Testis (tissue), 3 donors: ENCODE results near the gene B3GNT4. TPM values are rescaled to one million over a fixed set of nuclear protein-coding genes. Genes with fewer than 3 reads are reported as not detected.

ENCODE experiments used
- DNase-seq: peaks from one replicate; pipeline ENCODE4 v3.0.0-alpha.2; 2019
- H3K27ac ChIP-seq, 2 donors: fragments of 200-600 bp; sonication (generic); one replicate each; pipeline ENCODE4 v1.5.1; 2019
- H3K27me3 ChIP-seq: fragments of 200-600 bp; sonication (generic); one replicate; pipeline ENCODE4 v1.5.1; 2019
- H3K36me3 ChIP-seq: fragments of 200-600 bp; sonication (generic); one replicate; pipeline ENCODE4 v1.5.1; 2017; ENCODE audit warnings: low read depth; ENCODE audit errors: missing control alignments
- H3K4me1 ChIP-seq: fragments of 200-600 bp; sonication (generic); one replicate; pipeline ENCODE4 v1.5.1; 2019
- H3K4me3 ChIP-seq, 2 donors: fragments of 200-600 bp; sonication (generic); one replicate each; pipeline ENCODE4 v1.5.1; 2017 to 2019
- H3K9me3 ChIP-seq: fragments of 200-600 bp; sonication (generic); one replicate; pipeline ENCODE4 v1.5.1; 2017
- CTCF ChIP-seq, 3 experiments: fragments of 450-650 bp in 2 of 3; fragments of 200-600 bp in 1 of 3; sonication (generic) in 1 of 3; IDR thresholded peaks; one replicate each; pipeline ENCODE4 v1.5.1; 2016 to 2019; ENCODE audit warnings: antibody characterized with exemption in 3 of 3, mild to moderate bottlenecking in 2 of 3, moderate library complexity in 1 of 3
- POLR2A ChIP-seq: fragments of 450-650 bp; IDR thresholded peaks from one replicate; pipeline ENCODE4 v1.6.1; 2017; ENCODE audit warnings: antibody characterized with exemption, mild to moderate bottlenecking, moderate library complexity
- WGBS, 2 donors: methylation state at CpG; one replicate each; pipeline ENCODE4 v1.1.5; 2018; 5-methylcytosine and 5-hydroxymethylcytosine counted together
- intact Hi-C: fragments of 100-400 bp; cut with DNase I; formaldehyde crosslinking; loops from one replicate; pipeline ENCODE4 v1.15.1; 2023; ENCODE audit warnings: low total_unique reads
- polyA plus RNA-seq: library from polyadenylated mRNA; stranded (reverse); fragments of 350-450 nt; fragmentation: Illumina TruSeq; extraction: RNeasy Lipid Tissue Mini Kit (QIAGEN cat#74804); gene quantifications from one replicate; pipeline ENCODE4 v1.2.3, GENCODE V29; 2014; ENCODE audit warnings: low read depth, low replicate concordance; ENCODE audit not compliant: insufficient read depth
- total RNA-seq, 2 donors: library from RNA; depleted of rRNA; stranded (reverse); fragments of >200 nt; gene quantifications; one replicate each; pipeline ENCODE4 v1.2.3, GENCODE V29; 2016

The B3GNT4 gene
- total and polyA plus RNA-seq, 3 donors from 2014 or later, result 2.1 to 5.2 (median 2.2) TPM

- no peaks in the 10 kb centered on the region for H3K4me1 ChIP-seq
- no peak for TF ChIP-seq POLR2A
- TF ChIP-seq CTCF (IDR thresholded peaks at IDR 0.05), result peak in 2 of 3 experiments; percentile 19 to 50
- no peaks in the 10 kb centered on the region for H3K27me3 ChIP-seq
- H3K4me3 ChIP-seq, result no peak overlapping the region
- peak; percentile 65 for DNase-seq
- intact Hi-C loops, result no loop called here
- 71 to 80% methylated on average over 18 of the region's 18 CpGs for WGBS, 2 donors
- no peaks in the 10 kb centered on the region for H3K36me3 ChIP-seq
- no peaks in the 10 kb centered on the region for H3K9me3 ChIP-seq
- no peak overlapping the region for H3K27ac ChIP-seq
Measured at GRCh38 chr12:122190842-122191668, 12.5 kb upstream of the B3GNT4 start.

DNA sequence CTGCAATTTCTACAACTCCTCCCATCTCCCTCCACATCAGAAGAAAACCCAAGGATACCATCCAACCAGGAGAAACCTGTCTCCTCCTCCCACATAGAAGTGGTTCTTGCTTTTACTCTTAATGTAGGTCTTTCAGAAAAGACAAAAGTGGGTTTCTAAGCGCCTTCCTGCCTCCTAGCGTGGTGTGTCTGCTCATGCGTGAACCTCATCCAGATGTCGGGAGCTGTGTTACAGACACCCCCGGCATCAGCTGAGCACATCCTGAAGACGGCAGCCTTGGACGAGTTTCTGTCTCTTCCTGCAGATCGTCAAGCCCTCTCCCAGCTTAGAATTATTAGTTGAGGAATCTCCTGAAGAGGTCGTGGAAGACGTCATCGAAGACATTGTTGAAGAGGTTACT is 11.1 kb upstream of the B3GNT4 start:
- no peaks in the 10 kb centered on the region for H3K9me3 ChIP-seq
- H3K4me3 ChIP-seq, result no peak overlapping the region
- TF ChIP-seq POLR2A, result no peak
- TF ChIP-seq CTCF (IDR thresholded peaks at IDR 0.05), result no peak
- H3K27me3 ChIP-seq, result no peaks in the 10 kb centered on the region
- DNase-seq, result no peak
- 74 to 82% methylated on average over 11 of the region's 11 CpGs for WGBS, 2 donors
- H3K4me1 ChIP-seq, result no peaks in the 10 kb centered on the region
- no peaks in the 10 kb centered on the region for H3K36me3 ChIP-seq
- no peak overlapping the region for H3K27ac ChIP-seq
- intact Hi-C loops, result no loop called here

- 88% methylated on average over 1 of the region's 1 CpG for WGBS, 2 donors
- intact Hi-C loops, result no loop called here
- Histone ChIP-seq H3K36me3 (no peaks in the 10 kb centered on the region), H3K27me3 (no peaks in the 10 kb centered on the region), H3K4me3 (no peak overlapping the region), H3K9me3 (no peaks in the 10 kb centered on the region), H3K4me1 (no peaks in the 10 kb centered on the region), H3K27ac (no peak overlapping the region)
- TF ChIP-seq CTCF (IDR thresholded peaks at IDR 0.05) (no peak), POLR2A (no peak)
- no peak for DNase-seq
Measured at GRCh38 chr12:122194804-122195203, 8.7 kb upstream of the B3GNT4 start.

- WGBS, 2 donors, result 92 to 94% methylated on average over 4 of the region's 4 CpGs
- Histone ChIP-seq H3K36me3 (no peaks in the 10 kb centered on the region), H3K9me3 (no peaks in the 10 kb centered on the region), H3K27me3 (no peaks in the 10 kb centered on the region), H3K4me3 (no peak overlapping the region), H3K4me1 (no peaks in the 10 kb centered on the region), H3K27ac (no peak overlapping the region)
- no peak for DNase-seq
- TF ChIP-seq CTCF (IDR thresholded peaks at IDR 0.05) (no peak), POLR2A (no peak)
- intact Hi-C loops, result no loop called here
Measured at GRCh38 chr12:122195405-122195804, 8.1 kb upstream of the B3GNT4 start.

GRCh38 chr12:122197612-122197966 is 5.9 kb upstream of the B3GNT4 start:
- TF ChIP-seq CTCF (IDR thresholded peaks at IDR 0.05), result no peak
- no peak for DNase-seq
- intact Hi-C loops, result no loop called here
- no peak overlapping the region for H3K27ac ChIP-seq
- WGBS, 2 donors, result 65 to 78% methylated on average over 1 of the region's 1 CpG
- no peaks in the 10 kb centered on the region for H3K27me3 ChIP-seq
- no peaks in the 10 kb centered on the region for H3K36me3 ChIP-seq
- no peak overlapping the region for H3K4me3 ChIP-seq
- no peaks in the 10 kb centered on the region for H3K4me1 ChIP-seq
- H3K9me3 ChIP-seq, result no peaks in the 10 kb centered on the region
